Stimulated activated CD8-positive, alpha-beta memory T cell treated with anti-CD3 and anti-CD28 coated beads, Interleukin-12 subunit alpha, Interleukin-12 subunit beta, amount 100 ng/mL, for 24 hours (primary cell): Measurements from ENCODE around the gene SOCS6.
"Not testable (repeated sequence)": the region's sequence is repeated elsewhere in the genome, so short reads cannot be mapped to it uniquely, and the experiment has no call there.

Source experiments
- DNase-seq: peaks from one replicate; pipeline ENCODE4 v3.0.0-alpha.2; 2020; ENCODE audit errors: extremely low read depth

SOCS6 gene

GRCh38 chr18:70322928-70323327 lies 34.1 kb downstream of the SOCS6 start:
- DNase-seq: no peak

GRCh38 chr18:70324897-70325296 lies 36.1 kb downstream of the SOCS6 start:
- DNase-seq: no peak

DNA sequence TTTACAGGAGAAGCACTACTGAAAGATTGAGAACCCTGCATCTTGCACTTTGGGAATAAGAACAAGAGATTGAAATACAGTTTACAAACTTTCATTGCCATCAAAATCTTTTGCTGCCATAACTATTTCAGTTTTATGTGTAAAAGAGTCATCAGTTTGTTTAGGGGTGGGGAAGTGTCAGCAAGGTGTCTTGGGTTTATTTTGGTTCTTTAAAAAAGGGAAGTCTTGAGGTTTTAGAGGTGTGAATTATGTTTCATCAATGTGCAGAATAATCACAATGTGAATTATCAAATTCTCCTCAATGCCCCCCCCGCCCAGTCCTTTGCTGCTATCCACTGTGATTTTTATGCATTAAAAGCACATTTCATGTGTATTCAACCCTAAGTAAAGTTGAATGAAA lies 37.4 kb downstream of the SOCS6 start:
- no peak for DNase-seq

GRCh38 chr18:70328169-70328568 lies 39.3 kb downstream of the SOCS6 start:
- no peak for DNase-seq

- DNase-seq: no peak
Measured at GRCh38 chr18:70329071-70329470, 40.2 kb downstream of the SOCS6 start.

DNA sequence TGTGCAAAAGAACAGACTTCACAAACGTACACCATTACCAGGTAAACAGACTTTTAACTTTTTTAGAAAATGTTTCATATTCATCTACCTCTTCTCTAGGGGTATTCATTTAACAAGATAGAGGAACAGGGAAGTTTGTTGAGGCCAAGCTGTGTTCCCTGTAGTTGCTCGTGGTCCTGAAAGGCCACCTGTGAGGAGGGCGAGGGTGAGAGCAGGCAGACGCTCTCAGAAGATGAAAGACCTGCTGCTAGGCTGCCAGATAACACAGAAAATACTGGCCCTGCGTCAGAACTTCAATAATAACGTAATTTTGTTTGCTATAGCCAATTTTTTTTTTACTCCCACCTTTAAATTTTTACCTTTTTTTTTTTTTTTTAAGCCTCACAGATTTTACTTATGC lies 42.0 kb downstream of the SOCS6 start:
- DNase-seq: no peak

GRCh38 chr18:70331456-70332097 lies 42.7 kb downstream of the SOCS6 start:
- no peak for DNase-seq

- DNase-seq: no peak
Measured at GRCh38 chr18:70332694-70333093, 43.8 kb downstream of the SOCS6 start.

GRCh38 chr18:70333316-70333715 lies 44.5 kb downstream of the SOCS6 start:
- no peak for DNase-seq

GRCh38 chr18:70333757-70334156 lies 44.9 kb downstream of the SOCS6 start:
- DNase-seq: no peak

GRCh38 chr18:70334264-70334663 lies 45.4 kb downstream of the SOCS6 start:
- DNase-seq: no peak

DNA sequence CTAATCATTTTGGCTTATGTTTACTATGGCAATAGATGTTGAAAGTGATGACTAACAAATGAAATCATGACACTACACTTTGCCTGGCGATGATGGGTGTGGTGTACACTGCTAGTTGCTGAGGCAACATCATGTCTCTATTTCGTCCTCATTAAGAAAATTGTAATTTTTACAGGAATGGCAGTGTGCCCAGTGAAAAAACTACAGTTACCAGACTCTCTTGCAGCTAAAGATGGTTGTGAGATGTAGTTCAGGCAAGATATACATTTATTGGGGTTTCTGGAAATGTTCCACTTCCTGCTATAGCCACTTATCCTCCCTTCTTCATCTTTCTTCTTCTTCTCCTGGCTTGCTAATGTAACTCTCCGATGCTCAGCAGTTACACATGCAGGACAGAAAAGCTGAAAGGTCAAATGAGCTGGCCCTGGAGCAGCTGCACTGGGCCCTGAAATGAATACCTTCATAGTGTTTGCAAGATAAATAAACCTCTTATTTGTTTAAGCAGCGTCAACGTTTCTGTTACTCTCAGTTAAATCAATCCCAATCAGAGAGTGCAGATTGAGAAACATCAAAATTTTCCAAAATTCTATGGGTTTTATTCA lies 46.0 kb downstream of the SOCS6 start:
- DNase-seq: no peak

- DNase-seq: no peak
Measured at GRCh38 chr18:70335892-70336726, 47.3 kb downstream of the SOCS6 start.

DNA sequence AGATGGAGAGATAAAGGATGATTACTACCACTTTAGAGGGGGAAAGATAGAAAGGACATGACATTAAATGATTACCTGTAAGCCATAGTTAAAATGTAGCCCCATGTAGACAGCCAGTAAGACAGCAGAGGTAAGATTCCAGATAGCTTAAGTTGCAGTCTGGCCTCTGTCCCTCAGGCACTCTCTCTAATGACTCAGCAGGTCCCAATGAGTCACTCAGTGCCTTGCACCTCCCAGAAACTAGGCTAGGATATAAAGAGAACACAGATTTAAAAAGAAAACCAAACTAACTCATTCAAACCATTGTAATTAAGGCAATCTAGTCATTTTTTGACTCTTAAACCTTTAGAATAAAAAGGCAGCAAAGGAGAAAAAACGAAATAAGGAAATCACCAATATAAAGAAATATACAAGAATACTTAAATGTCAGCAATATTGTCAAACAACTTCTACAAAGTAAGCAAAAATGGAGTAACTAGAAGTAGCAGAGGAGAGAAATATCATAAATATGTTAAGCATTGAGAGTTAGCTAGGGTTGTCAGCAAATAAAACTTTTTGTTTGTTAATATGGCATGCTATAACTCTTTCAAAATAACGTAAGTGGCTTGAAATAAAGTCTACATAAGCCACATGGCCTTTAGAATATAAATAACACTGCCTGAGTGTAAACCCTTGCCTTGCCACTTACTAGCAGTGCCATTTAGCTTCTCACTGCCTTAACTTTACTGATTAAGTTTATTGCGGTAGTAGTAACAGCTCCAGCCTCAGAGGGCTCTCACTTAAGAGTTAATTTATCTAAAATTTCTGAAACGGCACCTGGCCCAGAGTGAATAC lies 48.5 kb downstream of the SOCS6 start:
- no peak for DNase-seq

DNA sequence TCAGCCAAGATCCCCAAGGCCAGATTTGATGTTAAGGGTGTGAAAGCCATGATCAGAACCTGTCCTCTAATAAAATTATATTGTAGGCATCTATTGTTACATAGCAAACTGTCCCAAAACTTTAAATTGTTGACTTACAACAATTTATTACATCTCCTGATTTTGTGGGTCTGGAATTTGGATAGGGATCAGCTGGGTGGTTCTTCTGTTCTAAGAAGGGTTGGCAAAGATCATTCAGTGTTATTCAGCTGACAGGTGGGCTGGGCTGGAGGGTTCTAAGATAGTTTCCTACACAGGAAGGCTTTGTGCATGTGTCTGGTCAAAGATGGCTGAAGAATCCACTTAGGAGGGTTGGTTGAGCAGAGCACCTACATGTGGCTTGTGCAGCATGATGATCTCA lies 50.0 kb downstream of the SOCS6 start:
- no peak for DNase-seq

GRCh38 chr18:70339915-70340314 lies 51.1 kb downstream of the SOCS6 start:
- no peak for DNase-seq

GRCh38 chr18:70348481-70348880 lies 59.6 kb downstream of the SOCS6 start:
- DNase-seq: not testable (repeated sequence)

GRCh38 chr18:70349316-70349715 lies 60.5 kb downstream of the SOCS6 start:
- no peak for DNase-seq

DNA sequence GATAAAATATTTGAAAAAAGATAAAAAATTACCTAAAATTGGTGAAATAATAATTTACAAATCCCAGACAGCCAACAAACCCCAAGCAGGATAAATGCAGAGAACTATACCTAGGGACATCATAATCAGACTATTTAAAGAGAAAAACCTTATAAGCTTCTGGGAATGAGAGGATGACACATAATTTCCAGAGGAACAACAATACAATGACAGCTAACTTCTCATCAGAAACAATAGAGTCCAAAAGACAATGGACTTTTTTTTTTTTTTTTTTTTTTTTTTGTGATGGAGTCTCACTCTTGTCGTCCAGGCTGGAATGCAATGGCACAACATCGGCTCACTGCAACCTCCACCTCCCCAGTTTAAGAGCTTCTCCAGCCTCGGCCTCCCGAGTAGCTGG lies 65.2 kb downstream of the SOCS6 start:
- no peak for DNase-seq

- no peak for DNase-seq
Measured at GRCh38 chr18:70354771-70355170, 65.9 kb downstream of the SOCS6 start.

GRCh38 chr18:70355620-70356385 lies 67.0 kb downstream of the SOCS6 start:
- no peak for DNase-seq

DNA sequence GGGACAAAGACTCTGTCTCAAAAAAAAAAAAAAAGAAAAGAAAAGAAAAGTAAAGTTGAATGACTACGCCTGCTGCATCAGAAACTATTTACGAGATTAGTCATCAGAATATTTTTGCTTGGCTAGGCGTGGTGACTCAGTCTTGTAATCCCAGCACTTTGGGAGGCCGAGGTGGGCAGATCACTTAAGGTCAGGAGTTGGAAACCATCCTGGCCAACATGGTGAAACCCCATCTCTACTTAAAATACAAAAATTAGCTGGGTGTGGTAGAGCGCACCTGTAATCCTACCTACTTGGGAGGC lies 69.2 kb downstream of the SOCS6 start:
- not testable (repeated sequence) for DNase-seq
